Activated CD8-positive, alpha-beta memory T cell treated with anti-CD3 and anti-CD28 coated beads, Interleukin-2, amount 10 ng/mL, durations not matched to agents 7 days and 5 days (primary cell): ENCODE measurements around the gene RAI1. TPM values are rescaled to one million over a fixed set of nuclear protein-coding genes. Genes with fewer than 3 reads are reported as not detected.

Experiments
- ATAC-seq: fragments of 150-1000 bp; cut with Tn5 transposase; one replicate; pipeline ENCODE4 v1.10.0; 2021; ENCODE audit warnings: moderate library complexity
- CTCF ChIA-PET: fragments of 350-600 bp; sonication (Branson Sonifier 250); formaldehyde crosslinking; loops from one replicate; lab custom pipeline; 2021; ENCODE audit warnings: antibody characterized with exemption; lab: Charles Lee
- DNase-seq: peaks from one replicate; pipeline ENCODE4 v3.0.0-alpha.2; 2020
- H3K27ac Mint-ChIP-seq: one replicate; pipeline ENCODE4 v1.8.0; 2021; ENCODE audit warnings: mild to moderate bottlenecking, mixed read lengths
- H3K27me3 Mint-ChIP-seq: one replicate; pipeline ENCODE4 v1.8.0; 2021; ENCODE audit warnings: mixed read lengths
- H3K36me3 Mint-ChIP-seq: one replicate; pipeline ENCODE4 v1.8.0; 2021; ENCODE audit warnings: mild to moderate bottlenecking, mixed read lengths
- H3K4me1 Mint-ChIP-seq: one replicate; pipeline ENCODE4 v1.8.0; 2021; ENCODE audit warnings: mixed read lengths
- H3K4me3 Mint-ChIP-seq: one replicate; pipeline ENCODE4 v1.8.0; 2021; ENCODE audit warnings: mild to moderate bottlenecking, moderate library complexity, mixed read lengths
- H3K9me3 Mint-ChIP-seq: one replicate; pipeline ENCODE4 v1.8.0; 2022; ENCODE audit warnings: low read depth, mixed read lengths
- total RNA-seq, 2 experiments: library from RNA; stranded (reverse); gene quantifications; one replicate each; pipeline ENCODE4 v1.2.3, GENCODE V29; 2021

The RAI1 gene
- total RNA-seq, 2 experiments from 2014 or later: 17.4 to 24.4 TPM

GRCh38 chr17:17808706-17809432 lies 127.6 kb downstream of the RAI1 start:
- ATAC-seq (peak; percentile 71), DNase-seq (peak; percentile 83)
- Mint-ChIP-seq H3K27ac (peak overlapping the region; percentile 58), H3K27me3 (no peaks in the 10 kb centered on the region), H3K9me3 (no peaks in the 10 kb centered on the region), H3K36me3 (peaks cover 14% of the 10 kb centered on the region), H3K4me3 (no peak overlapping the region), H3K4me1 (peaks cover 25% of the 10 kb centered on the region)
- CTCF ChIA-PET: interaction anchor here (1.0 to 5.6 kb wide), 9 partner anchors 13 to 229 kb away, joined by 3 to 47 read pairs (median 4); partner anchors contain the start of gene SREBF1

GRCh38 chr17:17809531-17810083 lies 128.3 kb downstream of the RAI1 start:
- Mint-ChIP-seq H3K4me1 (peaks cover 25% of the 10 kb centered on the region), H3K27ac (no peak overlapping the region), H3K27me3 (no peaks in the 10 kb centered on the region), H3K4me3 (no peak overlapping the region), H3K36me3 (peaks cover 16% of the 10 kb centered on the region), H3K9me3 (no peaks in the 10 kb centered on the region)
- ATAC-seq (no peak), DNase-seq (no peak)
- CTCF ChIA-PET: interaction anchor here (1.0 to 5.6 kb wide), 8 partner anchors 12 to 229 kb away, joined by 3 to 47 read pairs (median 4); partner anchors contain the start of gene SREBF1

DNA sequence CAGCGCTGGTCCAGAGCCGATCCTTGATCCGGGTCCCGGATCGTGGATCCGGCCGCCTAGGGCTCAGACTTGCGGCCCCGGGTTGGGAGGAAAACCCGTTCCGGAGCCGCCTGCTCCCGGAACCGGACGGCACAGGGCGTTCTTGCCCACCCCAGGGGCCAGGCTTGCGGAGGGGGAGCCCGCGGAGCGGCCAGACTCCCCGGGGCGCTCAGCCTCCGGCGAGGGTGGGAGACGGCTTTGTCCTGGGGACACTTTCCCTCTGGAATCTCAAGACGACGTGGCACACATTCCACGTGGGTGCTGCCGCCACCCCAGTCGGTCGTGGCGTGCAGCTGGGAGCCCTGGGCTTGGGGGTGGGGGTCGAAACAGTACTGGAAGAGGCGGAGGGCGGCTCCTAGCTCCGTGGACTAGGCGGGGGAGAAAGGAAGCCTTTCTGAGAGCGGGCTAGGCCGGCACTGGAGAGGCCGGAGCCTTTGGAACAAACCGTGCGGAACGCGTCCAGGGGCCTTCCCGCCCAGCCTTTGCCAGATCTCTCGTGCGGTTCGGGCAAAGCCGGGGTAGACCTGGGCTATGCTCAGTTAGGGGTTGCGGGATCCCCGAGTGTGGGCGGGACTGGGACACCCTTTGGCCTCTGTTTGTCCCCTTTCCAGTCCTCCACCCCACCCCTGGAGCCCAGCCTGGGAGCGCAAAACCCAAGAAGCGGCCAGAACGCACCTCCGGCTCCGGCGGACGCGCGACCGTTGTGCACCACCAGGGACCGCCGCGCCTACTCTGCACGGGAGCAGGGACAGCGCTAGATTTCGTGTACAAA lies 129.0 kb downstream of the RAI1 start:
- no peaks in the 10 kb centered on the region for H3K9me3 Mint-ChIP-seq
- no peak overlapping the region for H3K27ac Mint-ChIP-seq
- peaks cover 16% of the 10 kb centered on the region for H3K36me3 Mint-ChIP-seq
- no peak overlapping the region for H3K4me3 Mint-ChIP-seq
- no peaks in the 10 kb centered on the region for H3K27me3 Mint-ChIP-seq
- no peak for ATAC-seq
- no peak for DNase-seq
- peaks cover 25% of the 10 kb centered on the region for H3K4me1 Mint-ChIP-seq
- CTCF ChIA-PET: interaction anchor here (1.3 to 5.6 kb wide), 10 partner anchors 9 to 162 kb away, joined by 3 to 66 read pairs (median 8); partner anchors contain the start of genes DRC3, RAI1 and TOM1L2

GRCh38 chr17:17810895-17811248 lies 129.6 kb downstream of the RAI1 start:
- Mint-ChIP-seq H3K4me3 (no peak overlapping the region), H3K27me3 (no peaks in the 10 kb centered on the region), H3K9me3 (no peaks in the 10 kb centered on the region), H3K36me3 (peaks cover 16% of the 10 kb centered on the region), H3K4me1 (peaks cover 25% of the 10 kb centered on the region), H3K27ac (no peak overlapping the region)
- ATAC-seq (no peak), DNase-seq (no peak)
- CTCF ChIA-PET: interaction anchor here (1.1 to 5.6 kb wide), 11 partner anchors 10 to 223 kb away, joined by 3 to 66 read pairs (median 5); partner anchors contain the start of genes DRC3, RAI1 and TOM1L2

GRCh38 chr17:17811381-17812210 lies 130.3 kb downstream of the RAI1 start:
- ATAC-seq: no peak
- CTCF ChIA-PET: interaction anchor here (1.0 to 5.6 kb wide), 23 partner anchors 8 to 222 kb away, joined by 3 to 66 read pairs (median 5); partner anchors contain the start of genes DRC3, RAI1, SREBF1 and TOM1L2
- H3K4me1 Mint-ChIP-seq: peaks cover 25% of the 10 kb centered on the region
- H3K27me3 Mint-ChIP-seq: no peaks in the 10 kb centered on the region
- H3K9me3 Mint-ChIP-seq: no peaks in the 10 kb centered on the region
- H3K36me3 Mint-ChIP-seq: peaks cover 18% of the 10 kb centered on the region
- DNase-seq: no peak
- H3K27ac Mint-ChIP-seq: no peak overlapping the region
- no peak overlapping the region for H3K4me3 Mint-ChIP-seq

DNA sequence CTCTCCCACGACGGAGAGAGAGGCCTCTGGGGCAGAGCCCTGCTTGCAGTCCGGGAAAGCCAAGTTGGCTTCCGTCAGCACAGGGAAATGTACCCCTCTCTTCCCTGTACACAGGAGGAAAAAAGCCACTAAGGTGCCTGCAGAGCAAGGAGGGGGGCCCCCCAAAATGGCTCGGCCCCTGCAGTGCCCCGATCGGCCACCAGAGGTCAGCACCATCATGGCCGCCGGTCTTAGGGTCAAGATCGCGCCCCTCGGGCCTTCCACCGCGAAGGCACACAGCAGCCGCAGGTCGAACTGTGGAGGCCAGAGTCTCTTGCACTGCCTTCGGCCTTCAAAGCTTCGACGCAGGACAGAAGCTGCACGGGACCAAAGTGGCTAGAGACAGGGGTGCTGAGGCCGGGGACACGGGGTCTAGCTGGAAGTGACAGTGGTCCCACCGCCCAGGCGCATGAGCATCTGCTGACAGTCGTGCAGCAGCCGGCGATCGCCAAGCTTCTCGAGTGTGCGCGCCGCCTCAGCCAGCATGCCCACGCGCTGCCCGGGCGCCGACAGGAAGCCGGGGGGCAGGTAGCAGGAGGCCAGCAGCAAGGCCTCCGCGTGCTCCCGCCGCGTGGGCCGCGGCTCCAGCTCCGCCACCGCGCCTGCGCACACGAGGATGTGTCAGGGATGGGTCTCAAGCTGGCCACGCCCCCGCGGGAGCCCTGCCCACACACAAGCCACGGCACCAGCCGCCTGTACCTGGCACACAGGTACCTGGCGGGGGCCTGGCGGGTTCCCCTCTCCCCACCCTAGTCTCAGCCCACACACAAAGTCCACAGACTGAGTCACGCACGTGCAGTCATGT lies 131.2 kb downstream of the RAI1 start:
- peak; percentile 37 for ATAC-seq
- CTCF ChIA-PET: interaction anchor here (0.6 to 5.6 kb wide), 28 partner anchors 9 to 221 kb away, joined by 3 to 66 read pairs (median 5); partner anchors contain the start of genes RAI1 and SREBF1
- Mint-ChIP-seq H3K36me3 (peaks cover 22% of the 10 kb centered on the region), H3K27ac (no peak overlapping the region), H3K9me3 (no peaks in the 10 kb centered on the region), H3K4me1 (peaks cover 25% of the 10 kb centered on the region), H3K4me3 (no peak overlapping the region), H3K27me3 (no peaks in the 10 kb centered on the region)
- peak; percentile 73 for DNase-seq

DNA sequence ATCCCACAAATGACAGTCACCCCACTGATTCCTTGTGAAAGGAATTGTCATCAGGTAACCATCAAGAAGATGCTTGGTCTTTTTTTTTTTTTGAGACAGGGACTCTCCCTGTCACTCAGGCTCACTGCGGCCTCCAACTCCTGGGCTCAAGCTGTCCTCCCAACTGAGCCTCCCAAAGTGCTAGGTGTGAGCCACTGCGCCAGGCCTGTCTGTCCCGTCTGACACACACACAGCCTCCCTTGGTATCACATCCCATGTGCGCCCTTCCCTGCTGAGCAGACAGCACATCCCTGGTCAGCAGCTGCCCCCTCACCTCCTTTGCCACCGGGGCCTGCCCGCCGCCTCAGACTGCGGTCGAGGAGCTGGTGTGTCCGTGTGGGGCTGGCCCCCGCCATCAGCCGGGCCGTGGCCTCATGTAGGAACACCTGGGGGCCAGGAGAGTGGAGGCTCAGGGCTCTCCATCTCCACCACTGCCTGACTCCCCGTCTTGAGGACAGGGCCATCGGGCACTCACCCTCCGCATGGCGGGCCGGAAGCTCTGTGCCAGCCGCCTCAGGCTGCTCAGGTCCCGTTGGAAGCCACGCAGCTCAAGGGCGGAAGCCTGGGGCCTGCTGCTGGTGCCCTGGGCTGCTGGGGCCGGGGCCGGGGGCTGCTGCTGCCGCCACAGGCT lies 131.9 kb downstream of the RAI1 start:
- no peak for DNase-seq
- H3K27me3 Mint-ChIP-seq: no peaks in the 10 kb centered on the region
- H3K4me1 Mint-ChIP-seq: peaks cover 25% of the 10 kb centered on the region
- H3K36me3 Mint-ChIP-seq: peaks cover 27% of the 10 kb centered on the region
- no peak overlapping the region for H3K27ac Mint-ChIP-seq
- no peak overlapping the region for H3K4me3 Mint-ChIP-seq
- CTCF ChIA-PET: interaction anchor here (0.6 to 5.6 kb wide), 23 partner anchors 8 to 133 kb away, joined by 3 to 66 read pairs (median 5); partner anchors contain the start of gene RAI1
- ATAC-seq: no peak
- H3K9me3 Mint-ChIP-seq: no peaks in the 10 kb centered on the region

GRCh38 chr17:17813725-17814095 lies 132.5 kb downstream of the RAI1 start:
- DNase-seq: no peak
- H3K4me1 Mint-ChIP-seq: peaks cover 27% of the 10 kb centered on the region
- CTCF ChIA-PET: interaction anchor here (0.7 to 5.6 kb wide), 7 partner anchors 8 to 106 kb away, joined by 3 to 66 read pairs (median 8); no protein-coding TSS in a partner anchor
- no peaks in the 10 kb centered on the region for H3K27me3 Mint-ChIP-seq
- no peak overlapping the region for H3K27ac Mint-ChIP-seq
- no peak for ATAC-seq
- no peaks in the 10 kb centered on the region for H3K9me3 Mint-ChIP-seq
- H3K36me3 Mint-ChIP-seq: peaks cover 32% of the 10 kb centered on the region
- no peak overlapping the region for H3K4me3 Mint-ChIP-seq

- H3K27ac Mint-ChIP-seq: peak overlapping the region; percentile 24
- no peaks in the 10 kb centered on the region for H3K27me3 Mint-ChIP-seq
- no peaks in the 10 kb centered on the region for H3K9me3 Mint-ChIP-seq
- DNase-seq (no peak), ATAC-seq (no peak)
- H3K36me3 Mint-ChIP-seq: peaks cover 37% of the 10 kb centered on the region
- peaks cover 27% of the 10 kb centered on the region for H3K4me1 Mint-ChIP-seq
- CTCF ChIA-PET: interaction anchor here (1.1 to 5.6 kb wide), 7 partner anchors 7 to 48 kb away, joined by 3 to 66 read pairs (median 4); partner anchors contain the start of gene SREBF1
- no peak overlapping the region for H3K4me3 Mint-ChIP-seq
These were observed 133.2 kb downstream of the RAI1 start for GRCh38 chr17:17814162-17815061.

DNA sequence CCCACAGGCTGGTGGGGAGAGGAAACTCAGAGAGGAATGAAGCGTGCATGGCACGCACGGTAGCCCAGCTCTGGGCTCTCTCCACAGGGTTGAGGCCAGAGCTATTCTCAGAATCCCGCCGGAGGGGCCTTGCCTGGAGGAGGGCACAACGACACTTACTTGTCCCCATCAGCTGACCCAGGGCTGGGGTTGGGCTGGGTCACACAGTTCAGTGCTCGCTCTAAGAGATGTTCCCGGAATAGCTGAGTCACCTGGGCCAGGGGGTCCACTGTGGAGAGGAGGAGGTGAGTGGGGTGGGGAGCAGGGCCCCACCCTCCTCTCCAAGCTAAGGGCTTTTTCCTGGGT lies 133.8 kb downstream of the RAI1 start:
- peaks cover 42% of the 10 kb centered on the region for H3K36me3 Mint-ChIP-seq
- CTCF ChIA-PET: interaction anchor here (1.1 to 5.3 kb wide), 4 partner anchors 10 to 47 kb away, joined by 3 to 66 read pairs (median 4); partner anchors contain the start of gene SREBF1
- DNase-seq (no peak), ATAC-seq (no peak)
- no peaks in the 10 kb centered on the region for H3K27me3 Mint-ChIP-seq
- no peak overlapping the region for H3K4me3 Mint-ChIP-seq
- no peaks in the 10 kb centered on the region for H3K9me3 Mint-ChIP-seq
- H3K27ac Mint-ChIP-seq: peak overlapping the region; percentile 24
- peaks cover 34% of the 10 kb centered on the region for H3K4me1 Mint-ChIP-seq
